Calu3 (cell line): ENCODE results near the gene SRM. TPM values are rescaled to one million over a fixed set of nuclear protein-coding genes. Genes with fewer than 3 reads are reported as not detected.
"Not testable (repeated sequence)": the region's sequence is repeated elsewhere in the genome, so short reads cannot be mapped to it uniquely, and the experiment has no call there.

ENCODE experiments used
- BruUV-seq: library from RNA; stranded (reverse); fragments of 400-500 nt; replicated peaks from 2 replicates; lab custom pipeline; 2021; lab: Mats Ljungman, UMichigan
- CTCF ChIA-PET: fragments of 300-600 bp; sonication (Branson Sonifier 250); formaldehyde crosslinking; loops from one replicate; lab custom pipeline; 2022; ENCODE audit warnings: antibody characterized with exemption; lab: Charles Lee
- DNase-seq: peaks from one replicate; pipeline ENCODE4 v3.0.0; 2022
- H3K27ac Mint-ChIP-seq: one replicate; pipeline ENCODE4 v1.8.0; 2022; ENCODE audit warnings: mixed read lengths; ENCODE audit not compliant: unreplicated experiment
- H3K27me3 Mint-ChIP-seq: one replicate; pipeline ENCODE4 v1.8.0; 2022; ENCODE audit warnings: mixed read lengths; ENCODE audit not compliant: unreplicated experiment
- H3K36me3 Mint-ChIP-seq: one replicate; pipeline ENCODE4 v1.8.0; 2022; ENCODE audit warnings: mild to moderate bottlenecking, moderate library complexity, mixed read lengths; ENCODE audit not compliant: insufficient read depth, unreplicated experiment
- H3K4me1 Mint-ChIP-seq: one replicate; pipeline ENCODE4 v1.8.0; 2022; ENCODE audit warnings: mild to moderate bottlenecking, low read depth, mixed read lengths; ENCODE audit not compliant: unreplicated experiment
- H3K4me3 Mint-ChIP-seq: one replicate; pipeline ENCODE4 v1.8.0; 2022; ENCODE audit warnings: mild to moderate bottlenecking, low read depth, moderate library complexity, mixed read lengths; ENCODE audit not compliant: unreplicated experiment
- H3K9me3 Mint-ChIP-seq: one replicate; pipeline ENCODE4 v1.8.0; 2022; ENCODE audit warnings: low read depth, mixed read lengths; ENCODE audit not compliant: unreplicated experiment
- CTCF ChIP-seq: fragments of 200-600 bp; IDR thresholded peaks from one replicate; pipeline ENCODE4 v1.8.0; 2022; ENCODE audit warnings: antibody characterized with exemption; ENCODE audit not compliant: unreplicated experiment
- intact Hi-C: fragments of 100-400 bp; cut with micrococcal nuclease; formaldehyde crosslinking; loops from one replicate; pipeline ENCODE4 v1.10.0; 2022; ENCODE audit not compliant: unreplicated experiment
- total RNA-seq: library from RNA; stranded (reverse); gene quantifications from 2 replicates; pipeline ENCODE4 v1.2.3, GENCODE V29; 2022

The SRM gene
- total RNA-seq, 1 experiment from 2014 or later = 70.5 TPM

GRCh38 chr1:11101347-11101746 lies 41.5 kb upstream of the SRM start:
- no peak for DNase-seq
- TF ChIP-seq CTCF = no peak
- Mint-ChIP-seq H3K9me3 (no peaks in the 10 kb centered on the region), H3K4me3 (no peak overlapping the region), H3K27me3 (no peaks in the 10 kb centered on the region), H3K36me3 (peaks cover 18% of the 10 kb centered on the region), H3K4me1 (no peaks in the 10 kb centered on the region), H3K27ac (peak overlapping the region; percentile 4)
- CTCF ChIA-PET = no interaction called here
- intact Hi-C loops = no loop called here
- no TSS peak for BruUV-seq

- H3K27ac Mint-ChIP-seq, intact Hi-C loops, H3K9me3 Mint-ChIP-seq, H3K4me1 Mint-ChIP-seq, DNase-seq, CTCF ChIA-PET, H3K4me3 Mint-ChIP-seq, H3K27me3 Mint-ChIP-seq, BruUV-seq: not testable (repeated sequence)
- H3K36me3 Mint-ChIP-seq = peaks cover 23% of the 10 kb centered on the region
Measured at GRCh38 chr1:11100806-11101205, 41.0 kb upstream of the SRM start.

GRCh38 chr1:11100149-11100493 lies 40.3 kb upstream of the SRM start:
- H3K36me3 Mint-ChIP-seq = peaks cover 26% of the 10 kb centered on the region
- H3K27me3 Mint-ChIP-seq = no peaks in the 10 kb centered on the region
- no peak for TF ChIP-seq CTCF
- intact Hi-C loops = no loop called here
- CTCF ChIA-PET = interaction anchor here (1.5 kb wide), 1 partner anchor 62 kb away, joined by 7 read pairs; no protein-coding TSS in a partner anchor
- H3K4me1 Mint-ChIP-seq = no peaks in the 10 kb centered on the region
- BruUV-seq = no TSS peak
- no peaks in the 10 kb centered on the region for H3K9me3 Mint-ChIP-seq
- DNase-seq = no peak
- H3K4me3 Mint-ChIP-seq = peak overlapping the region; percentile 71
- peak overlapping the region; percentile 88 for H3K27ac Mint-ChIP-seq

GRCh38 chr1:11099310-11100148 lies 39.7 kb upstream of the SRM start, which contains the start of gene EXOSC10:
Gene EXOSC10 (minus strand): TSS chr1:11099869. CDS start chr1:11099831, 38 bp downstream.
- TF ChIP-seq CTCF = no peak
- CTCF ChIA-PET = interaction anchor here (1.0 to 1.5 kb wide), 2 partner anchors 31 to 62 kb away, joined by 4 to 7 read pairs; no protein-coding TSS in a partner anchor
- intact Hi-C loops = no loop called here
- peak; percentile 90 for DNase-seq
- Mint-ChIP-seq H3K36me3 (peaks cover 30% of the 10 kb centered on the region), H3K4me1 (no peaks in the 10 kb centered on the region), H3K4me3 (peak within 1 kb of the TSS; percentile 71), H3K9me3 (no peaks in the 10 kb centered on the region), H3K27ac (peak within 1 kb of the TSS; percentile 88), H3K27me3 (no peaks in the 10 kb centered on the region)
- no TSS peak for BruUV-seq

GRCh38 chr1:11098931-11099309 lies 39.1 kb upstream of the SRM start:
- DNase-seq = no peak
- BruUV-seq = TSS peak; percentile 57
- Mint-ChIP-seq H3K4me1 (no peaks in the 10 kb centered on the region), H3K27ac (peak overlapping the region; percentile 88), H3K4me3 (peak overlapping the region; percentile 71), H3K36me3 (peaks cover 30% of the 10 kb centered on the region), H3K27me3 (no peaks in the 10 kb centered on the region), H3K9me3 (no peaks in the 10 kb centered on the region)
- CTCF ChIA-PET = interaction anchor here (0.6 to 1.5 kb wide), 3 partner anchors 31 to 528 kb away, joined by 3 to 7 read pairs (median 4); no protein-coding TSS in a partner anchor
- intact Hi-C loops = no loop called here
- TF ChIP-seq CTCF = no peak

- CTCF ChIA-PET, H3K4me3 Mint-ChIP-seq, H3K27ac Mint-ChIP-seq, intact Hi-C loops, BruUV-seq, DNase-seq, H3K4me1 Mint-ChIP-seq, H3K27me3 Mint-ChIP-seq, H3K9me3 Mint-ChIP-seq: not testable (repeated sequence)
- peaks cover 24% of the 10 kb centered on the region for H3K36me3 Mint-ChIP-seq
Measured at GRCh38 chr1:11083784-11084183, 24.0 kb upstream of the SRM start.
